ENCODE measurements around the gene ZMYND19. TPM values are rescaled to one million over a fixed set of nuclear protein-coding genes. Genes with fewer than 3 reads are reported as not detected.

ZMYND19 gene
- total RNA-seq, 3 donors from 2014 or later: 9.4 to 17.7 (median 16.5) TPM

DNA sequence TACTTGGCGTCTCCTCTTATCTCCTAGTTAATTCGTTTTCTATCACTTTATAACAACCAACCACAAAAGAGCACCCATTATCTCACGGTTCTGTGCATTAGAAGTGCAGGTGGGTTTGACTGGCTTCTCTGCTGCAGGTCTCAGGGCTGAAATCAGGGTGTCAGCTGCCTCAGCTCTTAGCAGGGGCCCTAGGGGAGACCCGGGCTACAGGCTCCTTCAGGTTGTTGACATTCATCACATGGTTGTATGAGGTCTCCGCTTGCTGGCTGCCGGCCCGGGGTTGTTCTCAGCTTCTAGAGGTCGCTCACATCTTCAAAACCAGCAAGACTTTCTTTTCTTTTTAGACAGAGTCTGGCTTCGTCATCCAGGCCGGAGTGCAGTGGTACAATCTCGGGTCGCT is 2.9 kb upstream of the ZMYND19 start:
- Histone ChIP-seq H3K4me1 (peaks cover 6 to 8% of the 10 kb centered on the region in 2 donors), H3K27ac (peak overlapping the region in 1 of 2 donors; percentile 48), H3K4me3 (no peak overlapping the region), H3K36me3 (no peaks in the 10 kb centered on the region), H3K9me3 (no peaks in the 10 kb centered on the region), H3K27me3 (no peaks in the 10 kb centered on the region)
- intact Hi-C loops (cut with DNase I; ENCODE audit: low total_unique reads): no loop called here
- DNase-seq (ENCODE audit: low spot score in 2 of 2): peak in 1 of 2 donors; percentile 70
- TF ChIP-seq POLR2A (IDR thresholded peaks at IDR 0.05) (no peak), POLR2AphosphoS5 (IDR thresholded peaks at IDR 0.05) (no peak), CTCF (IDR thresholded peaks at IDR 0.05) (no peak)

GRCh38 chr9:137592767-137593166 is 2.5 kb upstream of the ZMYND19 start:
- Histone ChIP-seq H3K27ac (peak overlapping the region in 1 of 2 donors; percentile 48), H3K4me1 (peaks cover 6 to 8% of the 10 kb centered on the region in 2 donors), H3K4me3 (no peak overlapping the region), H3K36me3 (no peaks in the 10 kb centered on the region), H3K9me3 (no peaks in the 10 kb centered on the region), H3K27me3 (no peaks in the 10 kb centered on the region)
- DNase-seq (ENCODE audit: low spot score in 2 of 2): no peak
- TF ChIP-seq POLR2A (IDR thresholded peaks at IDR 0.05) (no peak), POLR2AphosphoS5 (IDR thresholded peaks at IDR 0.05) (no peak), CTCF (IDR thresholded peaks at IDR 0.05) (no peak)
- intact Hi-C loops (cut with DNase I; ENCODE audit: low total_unique reads): no loop called here

GRCh38 chr9:137590123-137590468 is 216 bp downstream of the ZMYND19 start:
- Histone ChIP-seq H3K36me3 (no peaks in the 10 kb centered on the region), H3K27me3 (no peaks in the 10 kb centered on the region), H3K27ac (peak overlapping the region in 1 of 2 donors; percentile 80), H3K4me3 (peak overlapping the region; percentile 62 to 94 (median 74)), H3K4me1 (peaks cover 6 to 8% of the 10 kb centered on the region in 2 donors), H3K9me3 (no peaks in the 10 kb centered on the region)
- intact Hi-C loops (cut with DNase I; ENCODE audit: low total_unique reads): no loop called here
- DNase-seq (ENCODE audit: low spot score in 2 of 2): no peak
- TF ChIP-seq CTCF (IDR thresholded peaks at IDR 0.05) (no peak), POLR2AphosphoS5 (IDR thresholded peaks at IDR 0.05) (no peak), POLR2A (IDR thresholded peaks at IDR 0.05) (no peak)

DNA sequence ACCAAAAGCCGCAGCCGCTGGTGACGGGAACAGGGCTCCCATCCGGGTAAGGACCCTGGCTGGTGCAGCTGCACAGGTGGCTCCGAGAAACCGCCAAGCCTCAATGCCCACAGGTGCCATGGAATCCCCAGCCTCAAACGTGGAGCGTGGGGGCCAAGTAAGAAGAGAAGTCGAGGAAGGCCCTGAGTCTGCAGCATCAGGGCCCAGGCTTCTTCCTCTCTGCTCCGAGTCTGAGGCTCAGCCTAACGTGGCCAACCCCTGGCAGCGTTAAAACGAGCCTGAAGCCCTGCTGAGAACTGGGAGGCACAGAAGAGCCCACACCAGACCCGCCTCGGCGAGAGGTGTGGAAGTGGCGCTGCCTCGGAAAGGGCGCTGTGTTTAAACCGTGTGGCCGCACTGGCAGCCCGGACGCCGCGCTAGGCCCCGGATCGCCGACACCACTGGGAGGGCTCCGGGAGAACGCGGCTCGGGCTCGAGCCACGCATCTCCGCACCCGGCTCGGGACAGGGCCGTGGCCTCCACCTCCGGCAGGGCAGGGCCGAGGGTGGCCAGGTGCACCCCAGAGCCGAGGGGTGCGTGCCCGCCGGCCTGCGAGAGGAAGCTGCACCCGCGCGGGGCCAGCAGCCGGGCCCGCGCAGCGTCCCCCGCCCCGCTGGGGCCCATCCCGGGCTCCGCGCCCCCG is 730 bp downstream of the ZMYND19 start:
- TF ChIP-seq POLR2A (IDR thresholded peaks at IDR 0.05) (no peak), CTCF (IDR thresholded peaks at IDR 0.05) (no peak), POLR2AphosphoS5 (IDR thresholded peaks at IDR 0.05) (no peak)
- no peaks in the 10 kb centered on the region for H3K9me3 ChIP-seq
- H3K27ac ChIP-seq: peak overlapping the region in 1 of 2 donors; percentile 80
- intact Hi-C loops (cut with DNase I; ENCODE audit: low total_unique reads): no loop called here
- H3K27me3 ChIP-seq: no peaks in the 10 kb centered on the region
- no peak for DNase-seq (ENCODE audit: low spot score in 2 of 2)
- H3K36me3 ChIP-seq: no peaks in the 10 kb centered on the region
- peaks cover 6 to 8% of the 10 kb centered on the region in 2 donors for H3K4me1 ChIP-seq
- peak overlapping the region; percentile 62 to 94 (median 74) for H3K4me3 ChIP-seq

DNA sequence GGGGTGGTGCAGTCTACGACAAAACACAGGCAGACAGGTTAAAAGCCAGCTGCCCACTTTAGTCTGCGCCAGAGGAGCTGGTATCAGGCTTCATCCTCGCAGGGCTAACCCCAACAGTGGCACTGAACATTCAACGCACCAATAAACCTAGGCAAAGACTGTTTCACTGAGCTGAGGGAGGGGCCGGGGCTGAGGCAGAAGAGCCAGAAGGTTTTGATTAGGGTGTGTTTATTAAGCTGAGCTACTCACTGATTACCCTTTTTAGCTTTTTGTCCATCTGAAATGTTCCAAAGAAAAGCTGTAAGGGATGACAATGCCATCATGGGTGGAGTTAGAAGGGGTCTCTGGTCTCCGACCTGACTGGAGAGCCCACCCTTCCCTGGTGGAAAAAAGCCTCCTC is 1.4 kb downstream of the ZMYND19 start:
- H3K27me3 ChIP-seq: no peaks in the 10 kb centered on the region

More for the DNA sequence above, 1.4 kb downstream of the ZMYND19 start:
- H3K4me1 ChIP-seq: peaks cover 6 to 8% of the 10 kb centered on the region in 2 donors
- peak overlapping the region in 2 of 3 donors; percentile 62 to 94 for H3K4me3 ChIP-seq
- no peak for DNase-seq (ENCODE audit: low spot score in 2 of 2)
- intact Hi-C loops (cut with DNase I; ENCODE audit: low total_unique reads): no loop called here
- no peak overlapping the region for H3K27ac ChIP-seq
- H3K9me3 ChIP-seq: no peaks in the 10 kb centered on the region
- no peak for TF ChIP-seq CTCF (IDR thresholded peaks at IDR 0.05)
- TF ChIP-seq POLR2A (IDR thresholded peaks at IDR 0.05): no peak
- TF ChIP-seq POLR2AphosphoS5 (IDR thresholded peaks at IDR 0.05): no peak
- no peaks in the 10 kb centered on the region for H3K36me3 ChIP-seq

All from breast epithelium (tissue), 4 donors.